ENCODE results near the gene SYCP2L.

Gene SYCP2L

DNA sequence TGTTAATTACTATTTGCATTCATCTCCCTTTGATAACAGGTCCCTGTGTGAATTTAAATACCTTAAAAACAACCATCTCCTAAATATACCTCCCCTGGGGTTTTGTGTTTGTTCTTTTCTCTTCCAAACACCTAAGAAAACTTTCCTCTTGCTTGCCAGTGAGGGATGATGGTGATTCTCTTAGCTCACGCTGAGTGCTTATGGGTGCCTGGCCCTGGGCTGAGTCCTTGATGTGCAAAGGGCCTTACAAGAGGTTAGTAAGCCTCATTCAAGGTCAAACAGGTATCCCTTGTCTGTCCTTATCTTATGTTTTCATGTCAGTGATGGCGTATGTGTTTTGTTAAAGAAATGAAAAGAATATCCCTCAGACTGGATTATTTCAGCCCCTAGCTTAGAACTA lies 76.3 kb downstream of the SYCP2L start:
- Histone ChIP-seq H3K4me3 (ENCODE audit: low read depth, low read length) (no peak overlapping the region), H3K36me3 (ENCODE audit: control insufficient read depth in 2 of 2, insufficient read depth in 1 of 2, low read length in 2 of 2) (peaks cover 0 to 4% of the 10 kb centered on the region in 2 experiments; a peak in 1 of 3 replicates), H3K9me3 (ENCODE audit: control insufficient read depth, insufficient read depth, low read depth, low read length) (no peaks in the 10 kb centered on the region), H3K4me1 (ENCODE audit: control insufficient read depth, insufficient read depth, low read length) (no peaks in the 10 kb centered on the region), H3K27ac (ENCODE audit: extremely low read depth, low read depth, low read length) (no peak overlapping the region)
- ChIA-PET POLR2A (no interaction called here), CTCF (interaction anchor here (0.9 to 2.4 kb wide), 4 partner anchors 9 to 533 kb away, joined by 3 to 13 read pairs (median 8); no protein-coding TSS in a partner anchor)
- TF ChIP-seq GLIS1 (tag by site-specific recombination; IDR thresholded peaks at IDR 0.05) (no peak), YY1 (tag by site-specific recombination; IDR thresholded peaks at IDR 0.05) (no peak), ZNF792 (tag by site-specific recombination; IDR thresholded peaks at IDR 0.05) (no peak), TSHZ1 (tag by site-specific recombination; IDR thresholded peaks at IDR 0.05; ENCODE audit: borderline replicate concordance) (no peak), ZSCAN30 (tag by site-specific recombination; IDR thresholded peaks at IDR 0.05) (no peak), ZNF335 (tag by site-specific recombination; conservative IDR thresholded peaks at IDR 0.05) (no peak), ZNF585B (tag by site-specific recombination; IDR thresholded peaks at IDR 0.05) (no peak), ZFP69B (tag by site-specific recombination; IDR thresholded peaks at IDR 0.05) (no peak), ZNF670 (tag by site-specific recombination; IDR thresholded peaks at IDR 0.05; ENCODE audit: low read depth) (no peak)
- TF ChIP-seq, protein P1, sequence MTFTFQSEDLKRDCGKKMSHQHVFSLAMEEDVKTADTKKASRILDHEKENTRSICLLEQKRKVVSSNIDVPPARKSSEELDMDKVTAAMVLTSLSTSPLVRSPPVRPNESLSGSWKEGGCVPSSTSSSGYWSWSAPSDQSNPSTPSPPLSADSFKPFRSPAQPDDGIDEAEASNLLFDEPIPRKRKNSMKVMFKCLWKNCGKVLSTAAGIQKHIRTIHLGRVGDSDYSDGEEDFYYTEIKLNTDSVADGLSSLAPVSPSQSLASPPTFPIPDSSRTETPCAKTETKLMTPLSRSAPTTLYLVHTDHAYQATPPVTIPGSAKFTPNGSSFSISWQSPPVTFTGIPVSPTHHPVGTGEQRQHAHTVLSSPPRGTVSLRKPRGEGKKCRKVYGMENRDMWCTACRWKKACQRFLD (tag by site-specific recombination; IDR thresholded peaks at IDR 0.05) = no peak
- TF ChIP-seq, protein P2, sequence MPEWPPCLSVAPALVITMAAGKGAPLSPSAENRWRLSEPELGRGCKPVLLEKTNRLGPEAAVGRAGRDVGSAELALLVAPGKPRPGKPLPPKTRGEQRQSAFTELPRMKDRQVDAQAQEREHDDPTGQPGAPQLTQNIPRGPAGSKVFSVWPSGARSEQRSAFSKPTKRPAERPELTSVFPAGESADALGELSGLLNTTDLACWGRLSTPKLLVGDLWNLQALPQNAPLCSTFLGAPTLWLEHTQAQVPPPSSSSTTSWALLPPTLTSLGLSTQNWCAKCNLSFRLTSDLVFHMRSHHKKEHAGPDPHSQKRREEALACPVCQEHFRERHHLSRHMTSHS (tag by site-specific recombination; IDR thresholded peaks at IDR 0.05) = no peak

DNA sequence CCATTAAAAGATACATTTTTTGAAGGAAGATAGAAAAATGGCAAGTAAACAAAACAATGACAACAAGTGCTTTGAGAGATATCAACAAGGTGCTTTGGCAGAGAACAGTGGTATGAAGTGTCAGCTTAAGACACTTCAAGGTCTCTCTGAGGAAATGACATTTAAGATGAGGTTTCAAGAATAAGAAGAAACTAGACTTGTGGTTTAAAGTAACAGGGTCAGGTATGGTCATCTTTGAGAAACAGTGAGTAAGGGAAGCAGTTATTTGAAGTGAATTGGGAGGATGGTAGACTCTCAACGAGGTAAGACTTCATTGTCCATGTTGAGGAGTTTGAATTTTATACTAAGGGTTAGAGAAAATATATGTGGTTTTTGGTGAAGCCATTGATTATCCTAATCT lies 77.8 kb downstream of the SYCP2L start:
- H3K36me3 ChIP-seq (ENCODE audit: control insufficient read depth in 2 of 2, insufficient read depth in 1 of 2, low read length in 2 of 2) = peaks cover 0 to 4% of the 10 kb centered on the region in 2 experiments; a peak in 1 of 3 replicates
- no peak overlapping the region for H3K27ac ChIP-seq (ENCODE audit: extremely low read depth, low read depth, low read length)
- ChIA-PET CTCF (no interaction called here), POLR2A (no interaction called here)
- no peaks in the 10 kb centered on the region for H3K9me3 ChIP-seq (ENCODE audit: control insufficient read depth, insufficient read depth, low read depth, low read length)
- H3K4me3 ChIP-seq (ENCODE audit: low read depth, low read length) = no peak overlapping the region
- H3K4me1 ChIP-seq (ENCODE audit: control insufficient read depth, insufficient read depth, low read length) = no peaks in the 10 kb centered on the region
- no peak for TF ChIP-seq KLF10 (tag by site-specific recombination; IDR thresholded peaks at IDR 0.05)
- TF ChIP-seq, protein P3, sequence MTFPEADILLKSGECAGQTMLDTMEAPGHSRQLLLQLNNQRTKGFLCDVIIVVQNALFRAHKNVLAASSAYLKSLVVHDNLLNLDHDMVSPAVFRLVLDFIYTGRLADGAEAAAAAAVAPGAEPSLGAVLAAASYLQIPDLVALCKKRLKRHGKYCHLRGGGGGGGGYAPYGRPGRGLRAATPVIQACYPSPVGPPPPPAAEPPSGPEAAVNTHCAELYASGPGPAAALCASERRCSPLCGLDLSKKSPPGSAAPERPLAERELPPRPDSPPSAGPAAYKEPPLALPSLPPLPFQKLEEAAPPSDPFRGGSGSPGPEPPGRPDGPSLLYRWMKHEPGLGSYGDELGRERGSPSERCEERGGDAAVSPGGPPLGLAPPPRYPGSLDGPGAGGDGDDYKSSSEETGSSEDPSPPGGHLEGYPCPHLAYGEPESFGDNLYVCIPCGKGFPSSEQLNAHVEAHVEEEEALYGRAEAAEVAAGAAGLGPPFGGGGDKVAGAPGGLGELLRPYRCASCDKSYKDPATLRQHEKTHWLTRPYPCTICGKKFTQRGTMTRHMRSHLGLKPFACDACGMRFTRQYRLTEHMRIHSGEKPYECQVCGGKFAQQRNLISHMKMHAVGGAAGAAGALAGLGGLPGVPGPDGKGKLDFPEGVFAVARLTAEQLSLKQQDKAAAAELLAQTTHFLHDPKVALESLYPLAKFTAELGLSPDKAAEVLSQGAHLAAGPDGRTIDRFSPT (tag by site-specific recombination; IDR thresholded peaks at IDR 0.05) = no peak
- no peak for TF ChIP-seq ZNF830 (tag by site-specific recombination; IDR thresholded peaks at IDR 0.05; ENCODE audit: low read depth)
- TF ChIP-seq ZNF623 (tag by site-specific recombination; IDR thresholded peaks at IDR 0.05) = no peak
- no peak for TF ChIP-seq ZNF16 (tag by site-specific recombination; IDR thresholded peaks at IDR 0.05; ENCODE audit: low read depth)
- TF ChIP-seq ZFP37 (tag by site-specific recombination; IDR thresholded peaks at IDR 0.05) = no peak
- no peak for TF ChIP-seq ZNF544 (tag by site-specific recombination; IDR thresholded peaks at IDR 0.05)
- no peak for TF ChIP-seq ZNF610 (tag by site-specific recombination; IDR thresholded peaks at IDR 0.05; ENCODE audit: borderline replicate concordance)
- no peak for TF ChIP-seq ZNF76 (tag by site-specific recombination; IDR thresholded peaks at IDR 0.05; ENCODE audit: borderline replicate concordance, low read depth)
- TF ChIP-seq, protein P4, sequence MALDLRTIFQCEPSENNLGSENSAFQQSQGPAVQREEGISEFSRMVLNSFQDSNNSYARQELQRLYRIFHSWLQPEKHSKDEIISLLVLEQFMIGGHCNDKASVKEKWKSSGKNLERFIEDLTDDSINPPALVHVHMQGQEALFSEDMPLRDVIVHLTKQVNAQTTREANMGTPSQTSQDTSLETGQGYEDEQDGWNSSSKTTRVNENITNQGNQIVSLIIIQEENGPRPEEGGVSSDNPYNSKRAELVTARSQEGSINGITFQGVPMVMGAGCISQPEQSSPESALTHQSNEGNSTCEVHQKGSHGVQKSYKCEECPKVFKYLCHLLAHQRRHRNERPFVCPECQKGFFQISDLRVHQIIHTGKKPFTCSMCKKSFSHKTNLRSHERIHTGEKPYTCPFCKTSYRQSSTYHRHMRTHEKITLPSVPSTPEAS (tag by site-specific recombination; IDR thresholded peaks at IDR 0.05) = no peak
- no peak for TF ChIP-seq REPIN1 (tag by site-specific recombination; IDR thresholded peaks at IDR 0.05; ENCODE audit: low read depth)
- no peak for TF ChIP-seq ZNF280D (tag by site-specific recombination; IDR thresholded peaks at IDR 0.05)
- no peak for TF ChIP-seq FEZF1 (tag by site-specific recombination; IDR thresholded peaks at IDR 0.05)
- TF ChIP-seq ZSCAN23 (tag by site-specific recombination; IDR thresholded peaks at IDR 0.05) = no peak
